GM12872 (cell line): ENCODE results near the gene PHF19.

Experiments used
- CTCF ChIP-seq: IDR thresholded peaks from 3 replicates; pipeline ENCODE4 v1.5.1; 2011; ENCODE audit warnings: low read depth, mild to moderate bottlenecking, low read length, moderate library complexity; ENCODE audit not compliant: insufficient read depth

The PHF19 gene

DNA sequence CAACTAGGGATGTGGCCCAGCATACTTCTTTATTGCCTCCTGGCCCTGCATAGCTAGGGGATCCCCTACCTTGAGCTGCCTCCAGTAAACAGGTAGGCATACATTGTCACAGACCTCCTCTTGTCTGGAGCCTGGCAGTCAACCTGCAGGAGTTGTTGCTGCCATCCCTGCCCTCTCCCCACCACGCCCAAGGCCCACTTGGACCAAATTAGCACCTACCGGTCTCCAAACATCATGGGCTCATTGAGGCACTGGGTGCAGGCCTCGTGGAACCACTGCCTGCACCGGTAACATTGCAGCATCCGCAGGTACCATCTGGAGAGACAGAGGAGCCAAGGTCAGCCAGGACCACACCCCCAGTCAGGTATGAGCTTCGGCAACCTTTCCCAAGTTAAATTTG lies 10.3 kb downstream of the PHF19 start:
- TF ChIP-seq CTCF = no peak

- TF ChIP-seq CTCF = no peak
These were observed 11.2 kb downstream of the PHF19 start for GRCh38 chr9:120865809-120866208.

DNA sequence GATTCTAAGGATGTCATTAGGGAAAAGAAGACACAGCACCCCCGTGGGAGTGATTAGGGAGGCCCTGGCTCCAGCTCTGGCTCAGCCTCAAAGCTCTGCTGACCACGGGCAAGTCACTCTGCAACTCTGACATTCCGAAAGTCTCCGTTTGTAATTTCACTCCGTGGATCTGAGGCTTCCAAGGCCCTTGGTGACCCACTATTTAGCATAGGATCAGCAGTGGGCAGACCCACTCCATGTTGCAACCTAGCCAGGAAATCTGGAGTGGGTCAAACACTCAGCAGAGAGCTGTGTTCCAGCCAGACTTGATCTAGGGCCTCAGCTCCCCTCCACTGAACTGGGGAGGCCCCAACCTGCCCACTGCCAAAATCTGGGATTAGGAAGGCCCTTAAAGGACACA lies 11.8 kb downstream of the PHF19 start:
- TF ChIP-seq CTCF = no peak

GRCh38 chr9:120864719-120865118 lies 12.3 kb downstream of the PHF19 start:
- no peak for TF ChIP-seq CTCF

DNA sequence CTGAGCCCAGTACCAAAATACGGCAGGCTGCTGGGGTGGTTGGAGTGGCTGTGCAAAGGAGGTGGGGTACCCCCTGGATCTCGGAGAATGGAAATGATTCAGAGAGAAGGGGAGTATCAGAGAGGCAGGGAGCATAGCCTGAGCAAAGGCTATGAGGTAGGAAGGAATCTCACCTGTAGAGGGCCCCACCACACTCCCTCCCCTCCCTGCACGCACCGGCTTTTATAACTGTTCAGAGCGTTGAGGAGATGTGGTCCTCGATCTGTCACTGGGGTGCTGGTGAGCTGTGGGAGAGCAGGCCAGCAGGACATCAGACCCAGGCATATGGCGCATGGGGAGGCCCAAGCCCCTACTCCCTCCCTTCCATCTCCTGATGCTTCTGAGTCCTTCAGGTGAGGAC lies 13.2 kb downstream of the PHF19 start:
- peak; percentile 28; the same call in 1 of the 3 replicates for TF ChIP-seq CTCF

- TF ChIP-seq CTCF = no peak
These were observed 14.5 kb downstream of the PHF19 start for GRCh38 chr9:120862452-120862851.

DNA sequence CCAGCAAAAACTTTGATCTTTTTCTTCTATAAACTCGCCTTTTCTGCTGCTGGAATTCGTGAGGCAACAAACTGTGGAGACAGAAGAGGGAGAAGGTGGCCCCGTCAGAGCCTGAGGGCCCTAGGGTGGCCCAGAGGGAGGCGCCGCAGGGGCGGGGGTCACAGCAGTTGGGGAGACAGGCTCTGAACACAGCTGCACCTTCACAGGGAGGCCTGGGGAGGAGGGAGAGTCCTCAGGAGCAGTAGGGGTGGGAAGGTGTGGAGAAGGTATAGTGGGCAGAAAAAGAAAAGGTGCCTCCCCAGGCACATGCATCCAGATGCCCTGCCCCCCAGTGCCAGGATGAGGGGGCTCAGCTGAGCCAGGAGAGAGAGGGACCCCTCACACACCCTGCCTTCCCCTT lies 15.1 kb downstream of the PHF19 start:
- TF ChIP-seq CTCF = no peak

GRCh38 chr9:120860083-120860482 lies 16.9 kb downstream of the PHF19 start:
- no peak for TF ChIP-seq CTCF
